HCT116 (cell line): ENCODE measurements around the gene SLFNL1. TPM values are rescaled to one million over a fixed set of nuclear protein-coding genes. Genes with fewer than 3 reads are reported as not detected.

Experiments used
- ATAC-seq: fragments of 200-7000 bp; cut with Tn5 transposase; 2 replicates; pipeline ENCODE4 v1.9.1; 2020; ENCODE audit warnings: mild to moderate bottlenecking, moderate library complexity
- BruUV-seq: library from RNA; stranded (reverse); fragments of 400-500 nt; replicated peaks from 2 replicates; lab custom pipeline; 2021; lab: Mats Ljungman, UMichigan
- CTCF ChIA-PET: fragments of 300-600 bp; sonication (Branson Sonifier 250); formaldehyde crosslinking; loops from one replicate; lab custom pipeline; 2021; ENCODE audit warnings: antibody characterized with exemption; lab: Charles Lee
- POLR2A ChIA-PET: fragments of 300-600, 350-600 bp; sonication (Branson Sonifier 250); formaldehyde crosslinking; loops from one replicate; lab custom pipeline; 2021; ENCODE audit warnings: antibody characterized with exemption; lab: Charles Lee
- RAD21 ChIA-PET, 2 experiments: fragments of 300-600 bp; sonication (Branson Sonifier 250); formaldehyde crosslinking; loops; one replicate each; lab custom pipeline; 2023; ENCODE audit warnings: low total read pairs in 2 of 2; ENCODE audit not compliant: uncharacterized antibody in 2 of 2, unreplicated experiment in 2 of 2, low non-redundant PET in 1 of 2; lab: Charles Lee
- DNase-seq: peaks from one replicate; pipeline ENCODE4 v3.0.0-alpha.2; 2010; ENCODE audit warnings: low read depth, low spot score
- H2AFZ ChIP-seq: fragments of 200-600 bp; shearing (Covaris generic), sonication (generic); 2 replicates; pipeline ENCODE4 v1.6.1; 2017; ENCODE audit warnings: low read depth, mixed run types, mixed read lengths, antibody characterized with exemption, low read length; ENCODE audit not compliant: poor library complexity, severe bottlenecking
- H3K27ac ChIP-seq: 2 replicates; pipeline ENCODE4 v1.5.1; 2012; ENCODE audit warnings: low read depth, low read length
- H3K27me3 ChIP-seq: fragments of 200-600 bp; sonication (generic); 2 replicates; pipeline ENCODE4 v1.6.1; 2016; ENCODE audit warnings: mixed run types, low read length, mixed read lengths; ENCODE audit not compliant: insufficient read depth
- H3K36me3 ChIP-seq, 2 experiments: fragments of 200-500 bp in 1 of 2; fragments of 200-600 bp in 1 of 2; sonication (Bioruptor generic) in 1 of 2; sonication (generic) in 1 of 2; 2 replicates each; pipeline versions ENCODE4 v1.5.1 to v1.6.1; 2014 to 2016; ENCODE audit warnings: low read length in 2 of 2, inconsistent platforms in 1 of 2, mixed read lengths in 1 of 2, mixed run types in 1 of 2; ENCODE audit not compliant: insufficient read depth in 2 of 2, control insufficient read depth in 1 of 2
- H3K4me1 ChIP-seq, 2 experiments: fragments of 200-600 bp in 1 of 2; sonication (generic) in 1 of 2; 2 replicates each; pipeline versions ENCODE4 v1.5.1 to v1.6.1; 2012 to 2017; ENCODE audit warnings: low read length in 2 of 2, inconsistent platforms in 1 of 2, mild to moderate bottlenecking in 1 of 2, mixed read lengths in 1 of 2, mixed run types in 1 of 2, moderate library complexity in 1 of 2; ENCODE audit not compliant: insufficient read depth in 2 of 2, control insufficient read depth in 1 of 2
- H3K4me2 ChIP-seq: fragments of 200-600 bp; sonication (generic); 2 replicates; pipeline ENCODE4 v1.6.1; 2017; ENCODE audit warnings: mixed run types, low read length, mixed read lengths
- H3K4me3 ChIP-seq, 2 experiments: fragments of 200-600 bp in 1 of 2; sonication (generic) in 1 of 2; replicated peaks in 1 of 2; 2 replicates each; pipeline ENCODE4 v1.5.1; 2011 to 2016; ENCODE audit warnings: low read length in 2 of 2, control low read depth in 1 of 2, low read depth in 1 of 2, mild to moderate bottlenecking in 1 of 2, mixed read lengths in 1 of 2, mixed run types in 1 of 2
- H3K79me2 ChIP-seq: fragments of 200-600 bp; sonication (generic); 2 replicates; pipeline ENCODE4 v1.6.1; 2017; ENCODE audit warnings: mild to moderate bottlenecking, mixed run types, low read length, moderate library complexity, mixed read lengths; ENCODE audit not compliant: insufficient read depth
- H3K9ac ChIP-seq: fragments of 200-600 bp; sonication (generic); 2 replicates; pipeline ENCODE4 v1.6.1; 2016; ENCODE audit warnings: low read length, mixed read lengths
- H3K9me2 ChIP-seq: fragments of 200-600 bp; sonication (generic), shearing (Covaris generic); 2 replicates; pipeline ENCODE4 v1.6.1; 2017; ENCODE audit warnings: mixed run types, mild to moderate bottlenecking, moderate library complexity; ENCODE audit not compliant: insufficient read depth
- H3K9me3 ChIP-seq, 2 experiments: fragments of 200-500 bp in 1 of 2; fragments of 200-600 bp in 1 of 2; sonication (Bioruptor generic) in 1 of 2; sonication (generic) in 1 of 2; 2 replicates each; pipeline ENCODE4 v1.6.1; 2014 to 2017; ENCODE audit warnings: low read length in 2 of 2, mixed read lengths in 2 of 2, inconsistent platforms in 1 of 2, low read depth in 1 of 2, mild to moderate bottlenecking in 1 of 2, mixed run types in 1 of 2, moderate library complexity in 1 of 2; ENCODE audit not compliant: control insufficient read depth in 1 of 2, insufficient read depth in 1 of 2
- H4K20me1 ChIP-seq: fragments of 200-600 bp; sonication (generic), shearing (Covaris generic); 2 replicates; pipeline ENCODE4 v1.6.1; 2017; ENCODE audit warnings: mixed run types, mild to moderate bottlenecking, moderate library complexity; ENCODE audit not compliant: insufficient read depth
- EGR1 ChIP-seq: IDR thresholded peaks from 2 replicates; pipeline ENCODE4 v1.6.1; 2012; ENCODE audit warnings: low read depth
- ELF1 ChIP-seq: IDR thresholded peaks from 2 replicates; pipeline ENCODE4 v1.6.1; 2012; ENCODE audit warnings: low read depth, borderline replicate concordance
- FOSL1 ChIP-seq: IDR thresholded peaks from 2 replicates; pipeline ENCODE4 v1.6.1; 2012; ENCODE audit warnings: low read depth
- JUND ChIP-seq: IDR thresholded peaks from 2 replicates; pipeline ENCODE4 v1.6.1; 2012
- POLR2A ChIP-seq: IDR thresholded peaks from 2 replicates; pipeline ENCODE4 v1.7.0; 2011; ENCODE audit warnings: borderline replicate concordance; ENCODE audit not compliant: insufficient read depth, insufficient read length; ENCODE audit errors: extremely low read depth
- RAD21 ChIP-seq: IDR thresholded peaks from 2 replicates; pipeline ENCODE4 v1.6.1; 2012; ENCODE audit warnings: low read depth, mild to moderate bottlenecking
- SRF ChIP-seq: IDR thresholded peaks from 2 replicates; pipeline ENCODE4 v1.6.1; 2012; ENCODE audit warnings: low read depth
- TCF7L2 ChIP-seq: IDR thresholded peaks from 2 replicates; pipeline ENCODE4 v1.7.0; 2011; ENCODE audit warnings: borderline replicate concordance, inconsistent platforms; ENCODE audit not compliant: insufficient read depth, insufficient read length; ENCODE audit errors: extremely low read depth
- intact Hi-C: fragments of 100-400 bp; cut with micrococcal nuclease; formaldehyde crosslinking; loops from 2 replicates; pipeline ENCODE4 v1.10.0; 2022
- total RNA-seq: library from RNA; stranded (reverse); gene quantifications from one replicate; pipeline ENCODE4 v1.2.1, GENCODE V29; 2021; ENCODE audit not compliant: unreplicated experiment
- TF ChIP-seq, protein P1 (sequence below), 3 experiments: fragments of 200-600 bp in 1 of 3; sonication (generic) in 1 of 3; IDR thresholded peaks in 2 of 3; conservative IDR thresholded peaks in 1 of 3; 2 replicates each; pipeline ENCODE4 v1.5.1; 2012 to 2017; ENCODE audit warnings: low read depth in 2 of 3, low read length in 2 of 3, antibody characterized with exemption in 1 of 3, borderline replicate concordance in 1 of 3, control low read depth in 1 of 3, mild to moderate bottlenecking in 1 of 3, mixed read lengths in 1 of 3, mixed run types in 1 of 3, moderate library complexity in 1 of 3; ENCODE audit not compliant: insufficient read depth in 1 of 3
- TF ChIP-seq, protein P2 (sequence below): IDR thresholded peaks from 2 replicates; pipeline ENCODE4 v1.6.1; 2012; ENCODE audit warnings: low read depth

SLFNL1 gene
- total RNA-seq, 1 experiment from 2014 or later = 0.20 TPM

DNA sequence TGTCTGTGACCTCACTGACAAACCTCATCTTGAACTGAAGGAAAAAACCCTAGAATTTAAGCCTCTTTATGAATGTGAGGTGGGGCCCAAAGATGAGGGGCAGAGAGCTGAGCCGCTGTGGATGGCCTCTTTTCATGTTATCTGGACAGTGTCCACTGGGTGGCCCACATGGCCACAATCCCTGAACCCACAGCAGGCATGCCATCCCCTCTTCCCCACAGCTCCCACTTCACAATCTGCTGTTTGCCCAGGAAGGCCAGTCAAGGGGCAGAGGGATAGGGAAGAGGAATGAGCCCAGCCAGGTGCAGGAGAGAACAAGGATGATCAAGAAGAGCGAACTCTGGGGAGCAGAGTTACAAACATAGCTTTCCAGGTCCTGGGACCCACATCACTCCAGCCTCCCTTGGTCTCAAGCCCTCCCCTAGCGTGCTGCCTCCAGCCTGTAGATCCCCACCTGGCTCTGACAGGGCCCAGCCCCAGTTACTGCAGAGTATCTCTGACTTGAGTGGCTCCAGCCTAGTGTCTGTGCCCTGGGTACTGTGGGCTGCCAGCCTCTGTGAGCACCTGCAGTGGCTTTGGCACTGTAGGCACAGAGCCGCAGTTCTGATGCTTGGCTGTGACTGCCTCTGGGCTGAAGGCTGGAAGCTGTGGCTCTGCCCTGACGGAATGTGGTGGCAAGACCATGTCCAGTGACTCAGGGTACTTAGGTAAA lies 1.9 kb upstream of the SLFNL1 start:
- BruUV-seq = no TSS peak
- no peaks in the 10 kb centered on the region for H3K79me2 ChIP-seq
- no peak overlapping the region for H3K4me3 ChIP-seq
- H2AFZ ChIP-seq = no peak overlapping the region
- no peaks in the 10 kb centered on the region for H4K20me1 ChIP-seq
- H3K9ac ChIP-seq = no peak overlapping the region
- peak; percentile 37 for ATAC-seq
- ChIA-PET CTCF (interaction anchor here (0.7 kb wide), 1 partner anchor 100 kb away, joined by 4 read pairs; no protein-coding TSS in a partner anchor), POLR2A (no interaction called here), RAD21 (no interaction called here)
- H3K9me2 ChIP-seq = no peaks in the 10 kb centered on the region
- peaks cover 5 to 8% of the 10 kb centered on the region in 2 experiments; a peak in 3 of 4 replicates for H3K36me3 ChIP-seq
- no peak overlapping the region for H3K4me2 ChIP-seq
- intact Hi-C loops = no loop called here
- H3K27ac ChIP-seq = no peak overlapping the region
- H3K4me1 ChIP-seq = no peaks in the 10 kb centered on the region
- no peaks in the 10 kb centered on the region for H3K9me3 ChIP-seq
- DNase-seq = no peak
- TF ChIP-seq JUND (no peak), FOSL1 (no peak), RAD21 (peak; percentile 21; the same call in 1 of the 2 replicates), TCF7L2 (no peak), ELF1 (no peak), EGR1 (no peak)
- TF ChIP-seq, protein P1, sequence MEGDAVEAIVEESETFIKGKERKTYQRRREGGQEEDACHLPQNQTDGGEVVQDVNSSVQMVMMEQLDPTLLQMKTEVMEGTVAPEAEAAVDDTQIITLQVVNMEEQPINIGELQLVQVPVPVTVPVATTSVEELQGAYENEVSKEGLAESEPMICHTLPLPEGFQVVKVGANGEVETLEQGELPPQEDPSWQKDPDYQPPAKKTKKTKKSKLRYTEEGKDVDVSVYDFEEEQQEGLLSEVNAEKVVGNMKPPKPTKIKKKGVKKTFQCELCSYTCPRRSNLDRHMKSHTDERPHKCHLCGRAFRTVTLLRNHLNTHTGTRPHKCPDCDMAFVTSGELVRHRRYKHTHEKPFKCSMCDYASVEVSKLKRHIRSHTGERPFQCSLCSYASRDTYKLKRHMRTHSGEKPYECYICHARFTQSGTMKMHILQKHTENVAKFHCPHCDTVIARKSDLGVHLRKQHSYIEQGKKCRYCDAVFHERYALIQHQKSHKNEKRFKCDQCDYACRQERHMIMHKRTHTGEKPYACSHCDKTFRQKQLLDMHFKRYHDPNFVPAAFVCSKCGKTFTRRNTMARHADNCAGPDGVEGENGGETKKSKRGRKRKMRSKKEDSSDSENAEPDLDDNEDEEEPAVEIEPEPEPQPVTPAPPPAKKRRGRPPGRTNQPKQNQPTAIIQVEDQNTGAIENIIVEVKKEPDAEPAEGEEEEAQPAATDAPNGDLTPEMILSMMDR (IDR thresholded peaks at IDR 0.05 in 2 of 3, conservative IDR thresholded peaks at IDR 0.05 in 1 of 3; ENCODE audit: borderline replicate concordance in 1 of 3, insufficient read depth in 1 of 3, low read depth in 2 of 3, low read length in 2 of 3) = peak in 2 of 3 experiments; percentile 25 to 45; a peak in 3 of 6 replicates
- TF ChIP-seq, all 23 proteins: peak for 2
- H3K27me3 ChIP-seq = no peaks in the 10 kb centered on the region

DNA sequence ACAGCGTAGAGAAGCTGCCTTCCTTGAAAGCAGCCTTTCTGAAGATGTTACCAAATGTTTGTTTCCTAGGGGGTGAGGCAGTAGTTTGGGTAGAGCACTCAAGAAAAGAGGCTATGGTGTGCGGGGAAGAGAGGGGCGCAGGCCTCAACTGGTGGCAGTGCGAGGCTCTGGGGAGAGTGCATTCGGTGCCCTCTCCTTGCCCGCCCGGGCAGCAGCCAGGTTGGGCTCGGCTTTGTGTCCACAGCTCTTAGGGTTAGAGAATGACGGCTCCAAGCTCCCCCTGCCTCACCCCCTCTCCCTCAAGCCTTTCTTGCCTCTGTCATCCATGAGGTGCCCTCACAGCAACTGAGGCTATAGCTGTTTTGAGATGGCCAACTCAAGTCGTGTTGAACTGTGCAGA lies 899 bp upstream of the SLFNL1 start:
- no peak overlapping the region for H2AFZ ChIP-seq
- H3K9me3 ChIP-seq = no peaks in the 10 kb centered on the region
- H3K27me3 ChIP-seq = no peaks in the 10 kb centered on the region
- RAD21 ChIA-PET = no interaction called here
- BruUV-seq = no TSS peak
- no peak overlapping the region for H3K4me3 ChIP-seq
- no peaks in the 10 kb centered on the region for H3K4me1 ChIP-seq
- no peak overlapping the region for H3K27ac ChIP-seq
- no peaks in the 10 kb centered on the region for H3K9me2 ChIP-seq
- ATAC-seq = no peak
- POLR2A ChIA-PET = no interaction called here
- H3K4me2 ChIP-seq = no peak overlapping the region
- CTCF ChIA-PET = no interaction called here
- DNase-seq = no peak
- peaks cover 5 to 13% of the 10 kb centered on the region in 2 experiments; a peak in 3 of 4 replicates for H3K36me3 ChIP-seq
- no peaks in the 10 kb centered on the region for H4K20me1 ChIP-seq
- H3K9ac ChIP-seq = no peak overlapping the region
- H3K79me2 ChIP-seq = no peaks in the 10 kb centered on the region
- intact Hi-C loops = no loop called here
- TF ChIP-seq POLR2A = no peak
- TF ChIP-seq EGR1 = no peak
- no peak for TF ChIP-seq SRF
- TF ChIP-seq TCF7L2 = no peak
- TF ChIP-seq RAD21 = no peak
- TF ChIP-seq, protein P1 (IDR thresholded peaks at IDR 0.05 in 2 of 3, conservative IDR thresholded peaks at IDR 0.05 in 1 of 3; ENCODE audit: borderline replicate concordance in 1 of 3, insufficient read depth in 1 of 3, low read depth in 2 of 3, low read length in 2 of 3) = no peak
- no peak for TF ChIP-seq ELF1
- TF ChIP-seq, protein P2, sequence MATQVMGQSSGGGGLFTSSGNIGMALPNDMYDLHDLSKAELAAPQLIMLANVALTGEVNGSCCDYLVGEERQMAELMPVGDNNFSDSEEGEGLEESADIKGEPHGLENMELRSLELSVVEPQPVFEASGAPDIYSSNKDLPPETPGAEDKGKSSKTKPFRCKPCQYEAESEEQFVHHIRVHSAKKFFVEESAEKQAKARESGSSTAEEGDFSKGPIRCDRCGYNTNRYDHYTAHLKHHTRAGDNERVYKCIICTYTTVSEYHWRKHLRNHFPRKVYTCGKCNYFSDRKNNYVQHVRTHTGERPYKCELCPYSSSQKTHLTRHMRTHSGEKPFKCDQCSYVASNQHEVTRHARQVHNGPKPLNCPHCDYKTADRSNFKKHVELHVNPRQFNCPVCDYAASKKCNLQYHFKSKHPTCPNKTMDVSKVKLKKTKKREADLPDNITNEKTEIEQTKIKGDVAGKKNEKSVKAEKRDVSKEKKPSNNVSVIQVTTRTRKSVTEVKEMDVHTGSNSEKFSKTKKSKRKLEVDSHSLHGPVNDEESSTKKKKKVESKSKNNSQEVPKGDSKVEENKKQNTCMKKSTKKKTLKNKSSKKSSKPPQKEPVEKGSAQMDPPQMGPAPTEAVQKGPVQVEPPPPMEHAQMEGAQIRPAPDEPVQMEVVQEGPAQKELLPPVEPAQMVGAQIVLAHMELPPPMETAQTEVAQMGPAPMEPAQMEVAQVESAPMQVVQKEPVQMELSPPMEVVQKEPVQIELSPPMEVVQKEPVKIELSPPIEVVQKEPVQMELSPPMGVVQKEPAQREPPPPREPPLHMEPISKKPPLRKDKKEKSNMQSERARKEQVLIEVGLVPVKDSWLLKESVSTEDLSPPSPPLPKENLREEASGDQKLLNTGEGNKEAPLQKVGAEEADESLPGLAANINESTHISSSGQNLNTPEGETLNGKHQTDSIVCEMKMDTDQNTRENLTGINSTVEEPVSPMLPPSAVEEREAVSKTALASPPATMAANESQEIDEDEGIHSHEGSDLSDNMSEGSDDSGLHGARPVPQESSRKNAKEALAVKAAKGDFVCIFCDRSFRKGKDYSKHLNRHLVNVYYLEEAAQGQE = no peak
